GM21529 (cell line): ENCODE measurements around the gene GOSR1.
"Not testable (repeated sequence)": the region's sequence is repeated elsewhere in the genome, so short reads cannot be mapped to it uniquely, and the experiment has no call there.

Experiments
- ATAC-seq: cut with Tn5 transposase; IDR thresholded peaks from one replicate; pipeline ENCODE4 v1.9.1; 2021; ENCODE audit not compliant: unreplicated experiment

GOSR1 gene

DNA sequence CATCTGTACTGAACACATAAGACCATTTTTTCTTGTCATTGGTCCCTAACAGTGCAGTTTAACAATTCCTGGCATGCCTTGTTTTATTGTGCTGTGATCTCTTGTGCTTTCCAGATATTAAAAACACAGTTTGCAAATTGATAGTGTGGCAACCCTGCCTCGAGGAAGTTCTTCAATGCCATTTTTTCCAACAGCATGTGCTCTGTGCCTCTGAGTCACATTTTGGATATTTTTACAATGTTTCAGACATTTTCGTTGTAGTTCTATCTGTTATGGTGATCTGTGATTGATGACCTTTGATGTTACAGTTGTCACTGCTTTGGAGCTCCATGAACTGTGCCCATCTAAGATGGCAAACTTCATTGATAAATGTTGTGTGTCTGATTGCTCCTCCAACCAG, 66.2 kb downstream of the GOSR1 start:
- no peak for ATAC-seq

DNA sequence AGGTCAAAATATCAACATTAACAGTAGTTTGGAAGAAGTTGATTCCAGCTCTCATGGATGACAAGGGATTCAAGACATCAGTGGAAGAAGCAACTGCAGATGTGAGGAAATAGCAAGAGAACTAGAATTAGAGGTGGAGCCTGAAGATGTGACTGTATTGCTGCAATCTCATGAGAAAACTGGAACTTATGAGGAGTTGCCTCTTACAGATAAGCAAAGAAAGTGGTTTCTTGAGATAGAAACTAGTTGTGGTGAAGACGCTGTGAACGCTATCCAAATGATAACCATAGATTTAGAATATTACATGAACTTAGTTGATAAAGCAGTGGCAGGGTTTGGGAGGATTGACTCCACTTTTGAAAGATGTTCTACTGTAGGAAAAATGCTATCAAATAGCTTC, 67.8 kb downstream of the GOSR1 start:
- ATAC-seq, result no peak

DNA sequence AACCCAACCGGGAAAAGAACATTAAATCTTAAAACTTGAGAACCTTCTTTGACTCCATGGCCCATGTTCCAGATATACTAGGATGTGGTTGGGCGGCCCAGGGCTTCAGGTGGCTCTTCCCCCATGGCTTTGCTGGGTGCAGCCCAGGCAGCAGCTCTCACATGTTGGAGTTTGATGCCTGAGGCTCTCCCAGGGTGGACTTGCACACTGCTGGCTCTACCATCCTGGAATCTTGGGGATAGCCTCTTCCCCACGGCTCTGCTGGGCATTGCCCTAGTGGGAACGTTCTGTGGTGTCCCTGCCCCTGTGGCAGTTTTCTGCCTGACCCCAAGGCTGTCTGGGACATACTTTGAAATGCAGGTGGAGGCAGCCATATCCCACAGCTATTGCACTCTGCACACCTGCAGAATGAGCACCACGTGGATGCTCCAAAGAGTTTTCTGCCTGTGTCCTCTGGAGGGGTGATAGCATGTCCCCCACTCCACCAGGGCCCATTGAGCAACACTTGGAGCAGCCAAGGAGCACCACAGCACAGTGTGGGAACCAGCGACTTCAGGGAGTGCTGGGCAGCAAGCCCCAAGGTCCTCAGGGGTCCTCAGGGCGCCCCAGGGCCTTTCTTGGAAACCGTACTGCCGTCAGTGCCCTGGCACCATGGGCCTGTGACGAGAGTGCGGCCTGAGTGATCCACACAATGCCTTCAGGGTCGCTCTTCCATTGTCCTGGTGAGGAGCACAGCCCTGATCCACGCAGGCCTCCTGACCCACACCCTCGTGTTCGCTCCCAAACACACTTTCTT, 70.8 kb downstream of the GOSR1 start:
- ATAC-seq, result no peak

DNA sequence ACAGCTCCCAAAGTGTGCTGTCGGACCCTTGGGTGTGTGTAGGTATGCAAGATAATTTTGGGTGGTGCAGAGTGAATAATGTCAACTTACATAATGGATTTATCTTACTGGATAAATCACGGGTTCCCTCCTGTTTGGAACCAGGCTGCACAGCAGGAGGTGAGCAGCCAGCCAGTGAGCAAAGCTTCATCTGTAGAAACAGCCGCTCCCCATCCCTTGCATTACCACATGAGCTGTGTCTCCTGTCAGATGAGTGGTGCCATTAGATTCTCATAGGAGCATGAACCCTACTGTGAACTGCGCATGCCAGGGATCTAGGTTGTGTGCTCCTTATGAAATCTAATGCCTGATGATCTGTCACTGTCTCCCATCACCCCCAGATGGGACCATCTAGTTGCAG, 72.0 kb downstream of the GOSR1 start:
- not testable (repeated sequence) for ATAC-seq

DNA sequence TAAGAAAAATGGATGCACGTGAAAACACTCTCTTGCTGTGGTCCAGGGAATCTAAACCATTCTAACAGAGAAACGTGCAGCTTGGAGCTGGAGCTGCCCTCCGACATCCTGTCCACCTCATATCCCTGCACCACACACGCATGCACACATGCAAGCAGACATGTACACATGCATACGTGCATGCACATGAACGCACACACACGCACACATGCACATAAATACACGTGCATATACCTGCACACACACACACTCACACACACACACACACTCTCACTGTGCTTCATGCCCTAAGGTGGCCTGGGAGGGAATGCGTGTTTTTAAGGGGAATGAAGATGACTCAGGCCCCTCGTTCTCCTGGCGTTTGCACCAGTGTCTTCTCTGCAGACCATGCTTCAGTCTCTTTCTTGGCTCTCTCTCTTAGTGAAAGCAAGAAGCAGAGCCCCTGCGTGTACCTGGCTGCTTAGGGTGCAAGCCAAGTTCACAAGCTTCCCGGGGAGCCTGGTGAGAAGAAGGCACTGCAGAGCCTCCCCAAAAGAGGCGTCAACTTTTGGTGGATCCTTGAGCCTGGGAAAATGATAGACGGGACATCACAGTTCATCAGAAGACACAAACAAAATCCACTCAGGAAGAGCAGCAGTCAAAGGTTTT, 72.8 kb downstream of the GOSR1 start:
- no peak for ATAC-seq

DNA sequence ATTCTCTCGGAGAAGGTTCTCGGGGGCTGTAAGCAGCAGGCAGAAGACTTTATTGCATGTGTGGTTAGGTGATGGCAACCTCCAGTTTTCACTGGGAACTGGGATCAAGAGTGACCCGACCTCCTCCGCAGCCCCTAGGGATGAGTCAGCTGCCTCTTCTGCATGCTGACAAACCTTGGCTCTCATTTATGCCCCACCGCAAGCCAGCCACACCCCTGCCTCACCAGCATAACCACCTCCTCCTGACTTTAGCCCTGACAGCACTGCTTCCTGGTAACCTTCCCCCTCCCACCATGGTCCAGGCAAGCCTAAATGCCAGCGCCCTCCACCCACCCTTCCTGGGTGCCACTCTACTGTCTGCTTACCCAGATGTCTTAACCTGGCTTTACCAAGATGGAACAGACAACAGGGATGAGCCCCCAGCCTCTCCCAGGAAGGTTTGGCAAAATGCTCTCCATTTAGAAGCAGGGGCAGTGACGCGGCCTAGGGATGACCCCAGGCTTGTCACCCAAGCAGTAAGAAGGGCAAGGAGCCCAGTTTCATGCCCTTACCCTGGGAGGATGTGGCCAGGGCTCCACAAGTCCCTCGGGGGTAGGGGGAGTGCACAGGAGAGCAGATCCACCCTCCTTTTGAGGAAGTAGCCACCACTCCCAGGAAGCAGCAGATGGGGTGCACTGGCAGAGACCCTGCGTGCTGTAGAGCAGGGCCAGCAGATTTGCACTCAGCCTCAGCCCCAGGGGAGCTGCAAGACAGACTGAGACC, 73.5 kb downstream of the GOSR1 start:
- no peak for ATAC-seq

DNA sequence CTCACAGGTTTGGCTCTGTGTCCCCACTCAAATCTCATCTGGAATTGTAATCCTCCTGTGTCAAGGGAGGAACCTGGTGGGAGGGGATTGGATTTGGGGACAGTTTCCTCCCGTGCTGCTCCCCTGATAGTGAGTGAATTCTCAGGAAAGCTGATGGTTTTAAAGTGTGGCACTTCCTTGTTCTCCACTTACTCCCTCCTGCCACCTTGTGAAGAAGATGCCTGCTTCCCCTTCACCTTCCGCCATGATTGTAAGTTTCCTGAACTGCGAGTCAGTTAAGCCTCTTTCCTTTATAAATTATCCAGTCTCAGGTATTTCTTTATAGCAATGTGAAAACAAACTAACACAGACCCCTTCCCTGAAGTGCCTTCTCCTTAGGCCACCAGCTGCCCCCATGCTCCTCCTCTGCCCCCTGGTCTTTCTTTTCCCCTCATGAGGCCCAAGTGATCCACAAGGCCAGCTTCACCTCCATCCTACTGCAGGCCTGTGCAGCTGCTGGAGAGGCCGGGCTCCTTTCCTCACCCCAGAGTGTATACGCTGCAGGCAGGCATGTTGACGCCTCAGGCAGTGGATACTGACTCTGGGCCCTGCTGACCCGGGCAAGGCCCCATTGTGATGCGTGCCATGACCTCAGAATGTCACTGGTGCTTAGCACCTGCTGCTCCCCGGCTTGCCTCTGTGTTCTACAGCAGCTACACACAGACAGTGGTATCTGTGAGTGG, 74.2 kb downstream of the GOSR1 start:
- not testable (repeated sequence) for ATAC-seq

DNA sequence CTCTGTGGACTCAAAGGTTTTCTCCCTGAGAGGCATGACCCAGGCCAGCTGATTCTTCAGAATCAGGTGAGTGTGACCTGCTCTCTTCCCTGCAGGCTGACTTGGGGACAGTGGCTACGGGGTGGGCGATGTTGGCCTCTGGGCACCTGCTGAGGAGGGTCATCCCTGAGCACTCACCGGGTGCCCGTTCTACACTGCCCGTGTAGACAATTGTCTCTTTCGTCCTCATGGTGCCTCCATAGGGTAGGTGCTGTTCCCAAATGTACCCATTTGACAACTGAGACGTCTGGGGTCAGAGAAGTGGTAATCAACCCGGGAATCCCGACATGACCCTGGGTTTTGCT, 74.8 kb downstream of the GOSR1 start:
- no peak for ATAC-seq

DNA sequence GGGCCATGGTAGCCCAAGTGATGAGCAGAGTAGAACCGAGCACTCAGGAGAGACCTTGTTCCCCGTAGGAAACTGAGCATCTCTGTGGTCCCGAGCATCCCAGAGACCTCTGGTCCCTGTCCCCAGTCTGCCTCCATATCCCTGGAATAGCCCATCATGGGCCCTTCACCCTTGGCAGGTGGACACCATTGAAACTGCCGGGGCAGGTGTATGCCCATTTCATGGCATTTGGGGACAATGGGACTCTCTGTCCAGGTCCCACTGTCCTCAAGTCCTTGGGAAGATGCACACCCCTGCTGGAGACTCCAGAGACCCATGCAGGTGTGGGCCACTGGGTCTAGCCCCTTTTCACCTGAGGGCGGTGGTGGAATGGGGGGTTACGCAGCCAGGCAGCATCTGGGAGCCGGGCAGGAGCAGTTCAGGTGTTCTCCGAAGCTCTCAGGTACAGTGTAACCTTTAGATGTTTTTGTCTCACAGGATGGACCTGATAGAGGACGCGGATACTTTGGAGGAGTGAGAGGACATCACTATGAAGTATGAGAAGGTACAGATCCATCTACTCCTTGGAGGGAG, 75.9 kb downstream of the GOSR1 start:
- no peak for ATAC-seq

DNA sequence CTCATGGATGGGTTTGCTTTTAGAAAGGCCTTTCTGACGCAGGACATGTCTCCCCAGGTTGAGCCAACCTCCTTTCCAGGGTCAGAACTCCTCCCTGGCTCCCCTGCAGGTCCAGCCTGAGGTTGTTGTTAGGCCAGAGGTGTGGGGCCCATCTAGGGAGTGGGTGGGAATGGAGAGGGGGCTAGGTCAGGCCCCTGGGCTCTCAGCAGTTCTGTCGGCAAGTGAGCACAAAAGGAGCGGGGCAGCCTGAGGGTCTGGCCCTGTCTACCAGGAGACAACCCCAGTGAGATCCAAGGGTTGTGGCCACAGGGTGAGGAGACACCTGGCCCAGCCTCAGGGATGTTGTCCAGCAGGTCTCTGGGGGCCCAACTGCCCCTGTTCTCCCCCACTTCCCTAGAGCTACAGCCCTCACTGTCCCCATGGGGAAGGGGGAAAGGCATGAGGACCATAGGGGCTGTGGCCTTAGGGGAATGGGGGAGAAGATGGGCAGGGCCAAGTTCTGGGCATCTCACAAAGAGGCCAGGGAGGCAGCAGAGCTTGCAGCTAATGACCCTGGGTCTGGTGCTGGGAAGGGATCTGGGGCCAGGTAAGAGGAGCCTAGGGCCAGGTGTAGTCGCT, 76.7 kb downstream of the GOSR1 start:
- ATAC-seq, result not testable (repeated sequence)

DNA sequence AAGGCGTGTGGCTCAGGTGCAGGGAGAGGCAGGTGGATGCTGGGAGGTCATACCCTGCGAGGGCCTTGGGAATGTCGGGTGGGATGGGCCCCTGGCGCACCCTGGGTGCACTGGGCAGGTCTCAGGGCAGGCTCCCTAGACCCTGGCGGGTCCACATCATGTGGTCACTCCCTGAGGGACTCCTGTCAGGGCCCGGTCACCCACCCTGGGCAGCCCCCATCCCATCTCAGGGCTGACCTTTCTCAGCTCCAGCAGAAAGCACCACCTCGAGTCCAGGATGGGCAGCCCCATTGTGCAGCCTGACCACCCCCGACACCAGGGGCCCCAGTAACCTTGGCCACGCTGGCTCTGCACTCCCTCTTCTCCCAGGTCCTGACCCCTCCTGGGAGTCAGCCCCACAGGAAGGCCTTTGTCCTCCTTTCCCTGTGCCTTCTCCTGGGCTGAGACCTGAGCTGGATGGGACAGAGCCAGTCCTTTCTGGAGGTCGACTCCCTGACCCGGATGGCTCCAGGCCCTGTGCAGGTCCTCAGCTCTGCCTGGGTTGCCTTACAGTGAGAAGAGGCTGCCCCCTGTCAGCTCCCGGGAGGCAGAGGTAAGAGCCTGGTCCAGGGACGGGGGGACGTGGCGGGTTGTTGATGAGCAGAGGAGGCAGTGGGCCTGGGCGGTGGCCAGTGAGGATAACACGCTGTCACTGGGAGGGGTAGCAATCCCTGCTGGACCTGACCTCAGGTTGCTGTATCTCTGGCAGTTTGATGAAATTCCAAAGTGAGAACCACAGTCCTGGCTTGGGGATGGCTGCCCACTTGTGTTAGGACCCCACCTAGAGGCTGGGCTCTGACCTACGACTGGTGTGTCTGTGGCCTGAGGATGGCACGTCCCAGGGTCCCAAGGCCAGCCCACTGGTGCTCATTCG, 77.9 kb downstream of the GOSR1 start:
- ATAC-seq, result no peak

DNA sequence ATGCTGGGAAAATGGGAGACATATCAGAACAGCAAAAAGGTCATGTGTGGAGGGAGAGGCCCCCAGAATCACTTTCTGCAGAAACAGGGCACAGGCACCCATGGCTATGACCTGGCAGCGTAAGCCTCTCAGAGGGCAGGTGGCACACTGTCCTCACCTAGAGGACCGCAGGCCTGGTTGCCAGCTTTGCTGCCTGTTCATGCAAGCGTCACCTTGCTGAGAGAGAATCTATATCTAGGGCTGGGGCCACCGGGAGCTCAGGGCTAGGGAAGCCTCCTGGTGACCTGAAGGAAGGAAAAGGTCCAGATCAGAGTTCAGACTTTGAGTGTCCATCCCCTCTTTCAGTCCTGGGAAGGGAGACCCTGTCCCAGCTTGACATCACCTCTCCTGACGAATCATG, 78.7 kb downstream of the GOSR1 start:
- no peak for ATAC-seq

DNA sequence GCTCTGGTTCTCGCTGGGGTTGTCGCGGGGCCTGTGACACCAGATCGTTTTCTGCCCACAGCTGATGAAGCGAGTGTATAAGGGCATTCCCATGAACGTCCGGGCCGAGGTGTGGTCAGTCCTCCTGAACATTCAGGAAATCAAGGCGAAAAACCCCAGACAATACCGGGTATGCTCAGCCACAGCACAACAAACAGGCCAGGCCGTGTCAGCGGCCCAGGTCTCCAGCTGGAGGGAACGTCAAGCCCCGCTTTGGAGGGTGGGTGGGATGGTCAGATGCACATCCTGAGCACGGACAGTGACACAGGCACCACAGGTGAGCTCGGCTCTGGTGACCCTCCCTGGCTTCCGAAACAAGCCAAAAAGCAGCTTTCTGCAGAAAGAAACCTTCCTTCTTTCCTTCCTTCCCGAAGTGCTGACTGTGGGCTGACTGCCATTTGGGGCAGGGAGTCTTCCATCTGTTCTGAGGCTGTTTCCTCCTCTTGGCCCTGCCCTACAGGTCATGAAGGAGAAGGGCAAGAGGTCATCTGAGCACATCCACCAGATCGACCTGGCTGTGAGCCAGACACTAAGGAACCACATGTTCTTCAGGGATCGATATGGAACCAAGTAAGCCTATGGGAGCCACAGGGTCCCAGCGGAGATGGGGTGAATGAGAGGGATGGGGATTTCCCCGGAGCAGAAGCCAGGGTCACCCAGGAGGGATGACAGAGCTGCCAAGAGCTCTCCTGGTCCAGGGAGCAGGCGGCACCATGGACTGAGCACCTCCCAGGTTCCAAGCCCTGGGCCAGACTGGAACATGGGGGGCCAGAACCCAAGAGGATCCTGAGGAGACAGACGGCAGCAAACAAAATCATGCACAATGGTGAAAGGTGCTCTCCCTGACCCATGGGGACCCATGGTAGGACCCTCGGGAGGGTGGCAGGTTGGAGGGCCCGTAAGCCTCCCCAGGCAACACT, 79.4 kb downstream of the GOSR1 start:
- no peak for ATAC-seq

DNA sequence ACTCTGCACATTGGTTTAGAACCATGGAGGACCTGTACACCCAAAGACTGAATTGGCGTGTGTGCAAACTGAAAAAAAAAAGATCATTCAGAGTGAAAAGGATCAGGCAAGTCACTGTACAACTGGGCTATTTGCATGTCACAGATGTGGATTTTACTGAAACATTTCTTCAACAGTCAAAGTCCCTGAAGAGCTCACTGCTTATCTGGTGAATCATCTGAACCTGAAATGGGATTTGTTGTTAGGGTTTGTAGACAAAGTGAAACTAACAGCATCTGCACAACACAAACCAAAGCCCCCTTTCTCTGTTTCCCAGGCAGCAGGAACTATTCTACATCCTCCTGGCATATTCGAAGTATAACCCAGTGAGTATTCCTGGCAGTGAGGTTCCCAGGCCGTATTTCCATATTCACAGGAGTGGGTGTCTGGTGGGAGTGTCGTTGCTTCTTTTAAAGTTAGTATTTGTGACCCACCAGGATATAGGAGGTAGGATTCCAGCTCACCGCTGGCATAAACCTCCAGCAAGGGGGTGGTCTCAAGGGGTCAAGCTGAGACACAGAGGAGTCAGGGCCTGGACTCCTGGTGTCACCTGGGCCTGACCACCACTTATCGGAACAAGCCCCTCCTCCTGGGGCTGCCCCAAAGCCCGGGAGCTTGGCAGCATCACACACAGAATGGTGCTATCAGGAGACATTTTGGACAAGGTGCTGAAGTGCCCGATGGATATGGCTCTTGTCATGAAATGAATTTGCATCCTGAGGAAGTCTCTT, 80.9 kb downstream of the GOSR1 start:
- ATAC-seq, result no peak

DNA sequence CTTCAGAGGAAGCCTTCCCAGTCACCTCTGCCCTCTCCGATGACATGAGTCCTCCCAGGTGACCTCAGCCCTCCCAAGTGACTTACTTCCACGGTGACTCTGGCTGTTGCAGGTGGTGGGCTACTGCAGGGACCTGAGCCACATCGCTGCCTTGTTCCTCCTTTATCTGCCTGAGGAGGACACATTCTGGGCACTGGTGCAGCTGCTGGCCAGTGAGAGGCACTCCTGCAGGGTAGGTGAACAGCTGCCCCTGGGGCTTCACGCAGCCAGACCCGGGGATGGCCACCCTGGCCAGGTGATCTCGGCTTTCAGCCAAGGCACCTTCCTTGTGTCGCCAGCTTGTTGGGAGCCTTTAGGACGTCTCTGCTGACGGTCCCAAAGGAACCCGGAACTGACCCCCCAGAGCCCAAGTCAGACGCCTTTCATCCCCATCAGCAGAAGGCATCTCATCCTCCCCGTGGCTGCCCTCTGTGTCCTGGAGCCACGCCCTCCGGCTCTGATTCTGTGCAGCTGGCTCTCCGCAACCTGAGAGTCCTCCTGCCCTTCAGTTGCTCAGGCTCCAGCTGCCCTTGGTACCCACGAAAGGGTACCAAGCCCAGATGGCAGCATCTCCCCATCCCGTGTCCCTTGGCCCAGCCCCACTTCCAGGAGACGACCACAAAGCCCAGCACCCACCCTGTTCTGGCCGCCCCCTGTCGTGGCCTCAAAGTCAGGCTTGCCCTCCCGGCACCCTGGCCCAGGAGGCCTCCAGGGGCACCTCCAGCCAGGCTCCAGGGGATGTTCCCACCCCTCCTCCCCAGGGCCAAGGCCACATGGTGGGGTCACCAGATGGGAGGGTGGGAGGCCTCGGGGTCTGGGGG, 81.7 kb downstream of the GOSR1 start:
- no peak for ATAC-seq

DNA sequence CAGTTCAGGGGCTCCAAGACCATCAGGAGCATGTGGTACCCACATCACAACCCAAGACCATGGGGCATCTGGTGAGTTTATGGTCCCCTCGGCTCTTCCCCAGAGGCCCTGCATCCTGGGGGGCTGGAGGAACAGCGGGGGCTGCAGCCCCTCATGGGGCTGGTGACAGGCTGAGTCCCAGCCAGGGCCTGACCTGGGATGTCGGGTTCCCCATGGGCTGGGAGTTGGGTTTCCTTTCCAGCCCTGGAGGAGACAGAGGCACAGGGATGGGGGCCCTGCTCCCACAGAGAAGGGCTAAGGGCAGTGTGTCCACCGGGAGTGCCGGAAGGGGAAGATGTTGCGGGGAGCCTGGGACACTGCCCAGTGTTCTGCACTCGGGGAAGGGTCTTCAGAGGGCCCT, 82.4 kb downstream of the GOSR1 start:
- no peak for ATAC-seq
